Panc1 (cell line): ENCODE results near the gene TNIP1. TPM values are rescaled to one million over a fixed set of nuclear protein-coding genes. Genes with fewer than 3 reads are reported as not detected.

Experiments used
- ATAC-seq: fragments of 200-7000 bp; cut with Tn5 transposase; 2 replicates; pipeline ENCODE4 v1.9.1; 2020; ENCODE audit warnings: mild to moderate bottlenecking, moderate library complexity
- BruUV-seq: library from RNA; stranded (reverse); fragments of 400-500 nt; replicated peaks from 2 replicates; lab custom pipeline; 2021; lab: Mats Ljungman, UMichigan
- CTCF ChIA-PET: fragments of 300-600 bp; sonication (Branson Sonifier 250); formaldehyde crosslinking; loops from one replicate; lab custom pipeline; 2022; ENCODE audit warnings: antibody characterized with exemption; lab: Charles Lee
- POLR2A ChIA-PET: fragments of 300-600 bp; sonication (Branson Sonifier 250); formaldehyde crosslinking; loops from one replicate; lab custom pipeline; 2022; ENCODE audit warnings: antibody characterized with exemption; lab: Charles Lee
- DNase-seq: peaks from one replicate; pipeline ENCODE4 v3.0.0-alpha.2; 2010; ENCODE audit warnings: low read depth, low spot score
- H3K27ac ChIP-seq: 2 replicates; pipeline ENCODE4 v1.5.1; 2011; ENCODE audit warnings: mild to moderate bottlenecking, low read length, inconsistent platforms
- H3K27me3 ChIP-seq: fragments of 200-500 bp; sonication (Bioruptor generic); 2 replicates; pipeline ENCODE4 v1.6.0; 2014; ENCODE audit warnings: low read length, inconsistent platforms; ENCODE audit not compliant: control insufficient read depth, insufficient read depth
- H3K36me3 ChIP-seq: fragments of 200-500 bp; sonication (Bioruptor generic); 2 replicates; pipeline ENCODE4 v1.5.1; 2014; ENCODE audit warnings: inconsistent platforms, mild to moderate bottlenecking, low read length, moderate library complexity; ENCODE audit not compliant: control insufficient read depth, insufficient read depth
- H3K4me1 ChIP-seq: 2 replicates; pipeline ENCODE4 v1.5.1; 2011; ENCODE audit warnings: inconsistent platforms, mild to moderate bottlenecking, low read length, moderate library complexity; ENCODE audit not compliant: control insufficient read depth, insufficient read depth
- H3K4me3 ChIP-seq, 2 experiments: 2 replicates each; pipeline ENCODE4 v1.5.1; 2011 to 2012; ENCODE audit warnings: low read depth in 2 of 2, low read length in 2 of 2, mild to moderate bottlenecking in 2 of 2, inconsistent platforms in 1 of 2, moderate library complexity in 1 of 2
- H3K9me3 ChIP-seq: fragments of 200-500 bp; sonication (Bioruptor generic); 2 replicates; pipeline ENCODE4 v1.5.1; 2014; ENCODE audit warnings: low read depth, mild to moderate bottlenecking, inconsistent platforms, low read length, moderate library complexity; ENCODE audit not compliant: control insufficient read depth, insufficient read depth
- CTCF ChIP-seq: fragments of 450-650 bp; IDR thresholded peaks from 2 replicates; pipeline ENCODE4 v1.5.1; 2017; ENCODE audit warnings: mild to moderate bottlenecking
- POLR2AphosphoS5 ChIP-seq: IDR thresholded peaks from 2 replicates; pipeline ENCODE4 v1.6.1; 2012; ENCODE audit warnings: mild to moderate bottlenecking, low read depth, low read length, moderate library complexity
- REST ChIP-seq, 2 experiments: IDR thresholded peaks; 2 replicates each; pipeline ENCODE4 v1.6.1; 2011 to 2012; ENCODE audit warnings: low read depth in 2 of 2, control low read depth in 1 of 2, low read length in 1 of 2, mild to moderate bottlenecking in 1 of 2, moderate library complexity in 1 of 2; ENCODE audit not compliant: insufficient read depth in 1 of 2
- SIN3A ChIP-seq: IDR thresholded peaks from 2 replicates; pipeline ENCODE4 v1.6.1; 2012; ENCODE audit warnings: low read depth, mild to moderate bottlenecking, low read length, moderate library complexity, borderline replicate concordance; ENCODE audit not compliant: insufficient read depth
- TCF7L2 ChIP-seq: IDR thresholded peaks from 2 replicates; pipeline ENCODE4 v1.6.1; 2011; ENCODE audit warnings: mild to moderate bottlenecking, low read depth, low read length, inconsistent platforms
- in situ Hi-C: cut with HindIII; loops from 2 replicates; pipeline ENCODE4 v1.10.0; 2016; ENCODE audit warnings: low sequenced_read_pairs, low pct_unique_long_range_greater_than_20kb
- intact Hi-C: fragments of 100-400 bp; cut with micrococcal nuclease; formaldehyde crosslinking; loops from one replicate; pipeline ENCODE4 v1.10.0; 2022; ENCODE audit not compliant: unreplicated experiment
- total RNA-seq: library from RNA; stranded (reverse); gene quantifications from one replicate; pipeline ENCODE4 v1.2.1, GENCODE V29; 2021; ENCODE audit not compliant: unreplicated experiment

Gene TNIP1
- total RNA-seq, 1 experiment from 2014 or later, result 81.9 TPM

- no TSS peak for BruUV-seq
- in situ Hi-C loops, result no loop called here
Measured at GRCh38 chr5:151092762-151093161, 11.9 kb upstream of the TNIP1 start.

DNA sequence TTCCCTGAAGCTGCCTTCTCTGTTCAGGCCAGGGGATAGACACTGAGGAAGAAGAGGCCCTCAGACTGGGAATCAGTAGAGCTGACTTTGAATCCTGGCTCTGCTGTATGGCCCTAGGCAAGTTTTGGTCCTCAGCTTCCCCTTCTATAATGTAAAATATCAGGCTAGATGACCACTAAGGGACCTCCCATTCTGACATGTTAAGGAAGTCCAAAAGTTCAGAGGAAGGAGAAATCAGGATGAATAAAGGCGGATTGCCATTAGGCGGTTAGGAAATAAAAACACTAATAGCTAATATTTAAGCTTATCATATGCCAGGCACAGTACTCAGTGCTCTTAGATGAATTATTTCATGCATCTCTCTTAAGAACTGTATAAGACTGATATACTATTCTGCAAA, 8.9 kb upstream of the TNIP1 start:
- no TSS peak for BruUV-seq
- ChIA-PET CTCF (interaction anchor here (0.6 to 1.0 kb wide), 2 partner anchors 28 to 603 kb away, joined by 3 to 9 read pairs; no protein-coding TSS in a partner anchor), POLR2A (interaction anchor here (0.5 kb wide), 1 partner anchor 609 kb away, joined by 5 read pairs; no protein-coding TSS in a partner anchor)
- DNase-seq (no peak), ATAC-seq (no peak)
- no peaks in the 10 kb centered on the region for H3K36me3 ChIP-seq
- intact Hi-C loops (no loop called here), in situ Hi-C loops (no loop called here)
- H3K4me3 ChIP-seq, result no peak overlapping the region
- H3K4me1 ChIP-seq, result peaks cover 8% of the 10 kb centered on the region; the same call in 1 of the 2 replicates
- H3K27me3 ChIP-seq, result no peaks in the 10 kb centered on the region
- no peak overlapping the region for H3K27ac ChIP-seq
- TF ChIP-seq CTCF (no peak), POLR2AphosphoS5 (no peak), SIN3A (no peak), REST (IDR thresholded peaks at IDR 0.05; ENCODE audit: insufficient read depth in 1 of 2, low read depth in 2 of 2, low read length in 1 of 2) (no peak), TCF7L2 (no peak)
- no peaks in the 10 kb centered on the region for H3K9me3 ChIP-seq

More at GRCh38 chr5:151092762-151093161, 11.9 kb upstream of the TNIP1 start:
- no peak overlapping the region for H3K4me3 ChIP-seq
- ATAC-seq (no peak), DNase-seq (no peak)
- no peak for TF ChIP-seq POLR2AphosphoS5
- TF ChIP-seq TCF7L2, result no peak
- TF ChIP-seq SIN3A, result no peak
- no peak for TF ChIP-seq REST (IDR thresholded peaks at IDR 0.05; ENCODE audit: insufficient read depth in 1 of 2, low read depth in 2 of 2, low read length in 1 of 2)
- TF ChIP-seq CTCF, result no peak
- no peaks in the 10 kb centered on the region for H3K36me3 ChIP-seq
- H3K27me3 ChIP-seq, result no peaks in the 10 kb centered on the region
- POLR2A ChIA-PET, result no interaction called here
- no peaks in the 10 kb centered on the region for H3K9me3 ChIP-seq
- intact Hi-C loops, result no loop called here
- CTCF ChIA-PET, result no interaction called here
- H3K4me1 ChIP-seq, result peaks cover 9% of the 10 kb centered on the region; the same call in 1 of the 2 replicates
- no peak overlapping the region for H3K27ac ChIP-seq
